WI38 (cell line): ENCODE data around the gene LIME1.

Experiments used
- H3K4me3 ChIP-seq: 2 replicates; pipeline ENCODE4 v1.5.1; 2011; ENCODE audit warnings: low read depth, mild to moderate bottlenecking, control low read depth, low read length
- CTCF ChIP-seq: IDR thresholded peaks from 2 replicates; pipeline ENCODE4 v1.5.1; 2012; ENCODE audit warnings: low read depth, mild to moderate bottlenecking, control low read depth, low read length

The LIME1 gene

DNA sequence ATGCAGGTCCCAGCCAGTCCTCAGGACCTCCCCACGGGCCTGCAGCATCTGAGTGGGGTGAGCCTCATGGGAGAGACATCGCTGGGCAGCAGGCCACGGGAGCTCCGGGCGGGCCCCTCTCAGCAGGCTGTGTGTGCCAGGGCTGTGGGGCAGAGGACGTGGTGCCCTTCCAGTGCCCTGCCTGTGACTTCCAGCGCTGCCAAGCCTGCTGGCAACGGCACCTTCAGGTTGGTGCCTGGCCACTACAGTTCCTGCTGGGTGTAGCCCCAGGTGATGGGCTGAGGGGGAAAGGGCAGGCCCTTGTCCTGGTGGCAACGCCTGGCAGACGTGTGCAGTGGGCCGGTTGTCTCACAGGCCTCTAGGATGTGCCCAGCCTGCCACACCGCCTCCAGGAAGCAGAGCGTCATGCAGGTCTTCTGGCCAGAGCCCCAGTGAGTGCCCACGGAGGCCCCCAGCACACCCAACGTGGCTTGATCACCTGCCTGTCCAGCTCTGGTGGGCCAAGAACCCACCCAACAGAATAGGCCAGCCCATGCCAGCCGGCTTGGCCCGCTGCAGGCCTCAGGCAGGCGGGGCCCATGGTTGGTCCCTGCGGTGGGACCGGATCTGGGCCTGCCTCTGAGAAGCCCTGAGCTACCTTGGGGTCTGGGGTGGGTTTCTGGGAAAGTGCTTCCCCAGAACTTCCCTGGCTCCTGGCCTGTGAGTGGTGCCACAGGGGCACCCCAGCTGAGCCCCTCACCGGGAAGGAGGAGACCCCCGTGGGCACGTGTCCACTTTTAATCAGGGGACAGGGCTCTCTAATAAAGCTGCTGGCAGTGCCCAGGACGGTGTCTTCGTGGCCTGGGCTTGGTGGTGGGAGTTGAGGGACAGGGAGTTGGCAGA is 40.8 kb upstream of the LIME1 start:
- TF ChIP-seq CTCF: no peak
- no peak overlapping the region for H3K4me3 ChIP-seq

- no peak for TF ChIP-seq CTCF
- H3K4me3 ChIP-seq: no peak overlapping the region
Observed at GRCh38 chr20:63696306-63696627, 40.2 kb upstream of the LIME1 start.

DNA sequence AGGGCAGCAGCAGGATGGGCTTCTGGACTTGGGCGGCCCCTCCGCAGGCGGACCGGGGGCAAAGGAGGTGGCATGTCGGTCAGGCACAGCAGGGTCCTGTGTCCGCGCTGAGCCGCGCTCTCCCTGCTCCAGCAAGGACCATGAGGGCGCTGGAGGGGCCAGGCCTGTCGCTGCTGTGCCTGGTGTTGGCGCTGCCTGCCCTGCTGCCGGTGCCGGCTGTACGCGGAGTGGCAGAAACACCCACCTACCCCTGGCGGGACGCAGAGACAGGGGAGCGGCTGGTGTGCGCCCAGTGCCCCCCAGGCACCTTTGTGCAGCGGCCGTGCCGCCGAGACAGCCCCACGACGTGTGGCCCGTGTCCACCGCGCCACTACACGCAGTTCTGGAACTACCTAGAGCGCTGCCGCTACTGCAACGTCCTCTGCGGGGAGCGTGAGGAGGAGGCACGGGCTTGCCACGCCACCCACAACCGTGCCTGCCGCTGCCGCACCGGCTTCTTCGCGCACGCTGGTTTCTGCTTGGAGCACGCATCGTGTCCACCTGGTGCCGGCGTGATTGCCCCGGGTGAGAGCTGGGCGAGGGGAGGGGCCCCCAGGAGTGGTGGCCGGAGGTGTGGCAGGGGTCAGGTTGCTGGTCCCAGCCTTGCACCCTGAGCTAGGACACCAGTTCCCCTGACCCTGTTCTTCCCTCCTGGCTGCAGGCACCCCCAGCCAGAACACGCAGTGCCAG is 39.7 kb upstream of the LIME1 start, which contains the start of gene TNFRSF6B:
Gene TNFRSF6B, plus strand, starts transcription at position 25 of the 729 bp plus-strand sequence. Its CDS starts 116 bp downstream, at position 141.
- TF ChIP-seq CTCF: no peak
- no peak within 1 kb of the TSS for H3K4me3 ChIP-seq

- H3K4me3 ChIP-seq: no peak overlapping the region
- TF ChIP-seq CTCF: no peak
Observed at GRCh38 chr20:63697357-63697867, 39.1 kb upstream of the LIME1 start.

- TF ChIP-seq CTCF: no peak
- H3K4me3 ChIP-seq: no peak overlapping the region
Observed at GRCh38 chr20:63697868-63698545, 38.5 kb upstream of the LIME1 start.

- H3K4me3 ChIP-seq: peak overlapping the region; percentile 30; the same call in 1 of the 2 replicates
- no peak for TF ChIP-seq CTCF
Observed at GRCh38 chr20:63698739-63699465, 37.6 kb upstream of the LIME1 start.
